HG02642 (cell line): Measurements from ENCODE around the gene PABPC1L2B.
"Not testable (repeated sequence)": the region's sequence is repeated elsewhere in the genome, so short reads cannot be mapped to it uniquely, and the experiment has no call there.

ENCODE experiments used
- ATAC-seq: cut with Tn5 transposase; IDR thresholded peaks from one replicate; pipeline ENCODE4 v1.9.1; 2021; ENCODE audit warnings: mild to moderate bottlenecking; ENCODE audit not compliant: unreplicated experiment, poor library complexity

PABPC1L2B gene

GRCh38 chrX:73002733-73003132 lies at the start of gene PABPC1L2B:
TSS of gene PABPC1L2B (plus strand) at chrX:73002939. CDS start at chrX:73003643, 704 bp downstream.
- not testable (repeated sequence) for ATAC-seq

- not testable (repeated sequence) for ATAC-seq
Observed at GRCh38 chrX:72959971-72960370, 42.8 kb upstream of the PABPC1L2B start.

GRCh38 chrX:72971859-72972258 lies 30.9 kb upstream of the PABPC1L2B start:
- not testable (repeated sequence) for ATAC-seq

GRCh38 chrX:72974885-72975284 lies 27.9 kb upstream of the PABPC1L2B start:
- not testable (repeated sequence) for ATAC-seq

- ATAC-seq, result not testable (repeated sequence)
Observed at GRCh38 chrX:72980894-72981469, 21.8 kb upstream of the PABPC1L2B start.

- not testable (repeated sequence) for ATAC-seq
Observed at GRCh38 chrX:73004032-73004431, 1.3 kb downstream of the PABPC1L2B start.

- no peak for ATAC-seq
Observed at GRCh38 chrX:73021361-73022092, 18.8 kb downstream of the PABPC1L2B start.

- ATAC-seq, result not testable (repeated sequence)
Observed at GRCh38 chrX:73022093-73022445, 19.3 kb downstream of the PABPC1L2B start.

GRCh38 chrX:73028876-73029275 lies 26.1 kb downstream of the PABPC1L2B start:
- no peak for ATAC-seq
